GM18505 (cell line): Measurements from ENCODE around the gene TRIP12.
"Not testable (repeated sequence)": the region's sequence is repeated elsewhere in the genome, so short reads cannot be mapped to it uniquely, and the experiment has no call there.

Source experiments
- ATAC-seq: cut with Tn5 transposase; IDR thresholded peaks from one replicate; pipeline ENCODE4 v1.9.1; 2021; ENCODE audit not compliant: unreplicated experiment
- POLR2A ChIP-seq: IDR thresholded peaks from 4 replicates; pipeline ENCODE4 v1.6.1; 2011; ENCODE audit warnings: borderline replicate concordance; ENCODE audit not compliant: insufficient read depth, insufficient read length; ENCODE audit errors: extremely low read depth

TRIP12 gene

GRCh38 chr2:229921892-229922448 lies at the start of gene TRIP12:
TRIP12 (minus strand) TSS chr2:229922009; CDS start chr2:229880079, 41,930 bp downstream.
- peak; percentile 53 for TF ChIP-seq POLR2A
- ATAC-seq, result peak; percentile 57

GRCh38 chr2:229971298-229971790 lies 49.5 kb upstream of the TRIP12 start:
- no peak for TF ChIP-seq POLR2A
- no peak for ATAC-seq

- ATAC-seq, result no peak
- no peak for TF ChIP-seq POLR2A
Measured at GRCh38 chr2:229970406-229970805, 48.6 kb upstream of the TRIP12 start.

GRCh38 chr2:229969921-229970320 lies 48.1 kb upstream of the TRIP12 start:
- no peak for TF ChIP-seq POLR2A
- no peak for ATAC-seq

- not testable (repeated sequence) for ATAC-seq
Measured at GRCh38 chr2:229963596-229963995, 41.8 kb upstream of the TRIP12 start.

- ATAC-seq, result no peak
- no peak for TF ChIP-seq POLR2A
Measured at GRCh38 chr2:229956491-229956890, 34.7 kb upstream of the TRIP12 start.

GRCh38 chr2:229955663-229956062 lies 33.9 kb upstream of the TRIP12 start:
- ATAC-seq, result no peak
- no peak for TF ChIP-seq POLR2A

- TF ChIP-seq POLR2A, result no peak
- no peak for ATAC-seq
Measured at GRCh38 chr2:229952256-229952835, 30.5 kb upstream of the TRIP12 start.

- ATAC-seq, result no peak
Measured at GRCh38 chr2:229947544-229947943, 25.7 kb upstream of the TRIP12 start.

GRCh38 chr2:229945975-229946374 lies 24.2 kb upstream of the TRIP12 start:
- no peak for ATAC-seq

More at GRCh38 chr2:229947544-229947943, 25.7 kb upstream of the TRIP12 start:
- no peak for TF ChIP-seq POLR2A

GRCh38 chr2:229943770-229944449 lies 22.1 kb upstream of the TRIP12 start:
- ATAC-seq, result no peak
- no peak for TF ChIP-seq POLR2A

More at GRCh38 chr2:229945975-229946374, 24.2 kb upstream of the TRIP12 start:
- no peak for TF ChIP-seq POLR2A

- no peak for TF ChIP-seq POLR2A
- no peak for ATAC-seq
Measured at GRCh38 chr2:229943171-229943570, 21.4 kb upstream of the TRIP12 start.

- no peak for ATAC-seq
- TF ChIP-seq POLR2A, result no peak
Measured at GRCh38 chr2:229942671-229943070, 20.9 kb upstream of the TRIP12 start.

- no peak for ATAC-seq
- TF ChIP-seq POLR2A, result no peak
Measured at GRCh38 chr2:229937537-229937936, 15.7 kb upstream of the TRIP12 start.
